DMS114 treated with DMSO at 0.1 percent for 48 hours (cell line): Measurements from ENCODE around the gene PARVB.
A peak's percentile ranks its signal among the peaks of the same experiment; 100 is the strongest.

ENCODE experiments used
- DNase-seq: peaks from one replicate; lab custom pipeline; 2025; ENCODE audit not compliant: unreplicated experiment; lab: John Stamatoyannopoulos, UW

The PARVB gene

DNA sequence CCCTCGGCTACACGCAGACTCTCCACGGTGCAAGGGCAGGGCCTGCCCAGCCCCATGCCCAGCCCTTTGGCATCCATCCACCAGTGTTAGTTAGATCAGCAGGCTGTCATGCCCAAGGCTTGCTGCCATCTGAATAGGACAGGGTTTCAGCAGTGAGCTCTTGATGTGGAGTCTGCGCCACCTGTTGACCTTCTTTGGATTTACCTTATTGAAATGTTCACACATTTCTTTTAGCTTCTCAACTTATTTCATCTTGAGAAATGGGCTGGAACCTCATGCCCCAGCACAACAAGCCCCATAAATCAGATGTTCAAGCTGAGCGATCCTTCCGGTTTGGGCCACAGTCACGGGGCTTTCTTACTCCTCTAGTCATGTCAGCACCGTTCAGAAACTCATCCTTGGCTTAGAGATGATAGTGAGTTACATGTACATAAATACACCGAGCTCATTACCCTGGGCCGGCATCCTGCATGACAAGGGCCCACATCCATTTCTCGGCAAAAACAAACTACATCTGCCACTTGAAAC, 61.7 kb downstream of the PARVB start:
- DNase-seq: peak; percentile 4

- DNase-seq: no peak
These were observed 62.4 kb downstream of the PARVB start for GRCh38 chr22:44086271-44087088.

DNA sequence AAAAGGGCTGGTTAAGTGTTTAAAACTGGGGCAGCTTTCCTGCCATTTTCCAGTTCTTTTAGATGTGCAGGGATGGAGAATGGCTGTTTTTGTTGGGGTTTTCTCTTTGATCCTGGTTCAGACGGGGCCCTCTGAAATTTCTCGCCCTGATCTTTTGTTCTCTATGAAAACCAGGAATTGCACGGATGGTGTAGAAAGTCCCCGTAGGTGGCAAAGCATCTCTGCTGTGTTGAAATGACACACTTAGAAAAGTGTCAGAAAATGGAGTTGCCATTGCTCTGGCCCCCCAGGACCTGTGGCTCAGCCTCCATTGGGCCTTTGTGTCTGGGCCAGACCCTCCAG, 63.0 kb downstream of the PARVB start:
- DNase-seq: no peak

DNA sequence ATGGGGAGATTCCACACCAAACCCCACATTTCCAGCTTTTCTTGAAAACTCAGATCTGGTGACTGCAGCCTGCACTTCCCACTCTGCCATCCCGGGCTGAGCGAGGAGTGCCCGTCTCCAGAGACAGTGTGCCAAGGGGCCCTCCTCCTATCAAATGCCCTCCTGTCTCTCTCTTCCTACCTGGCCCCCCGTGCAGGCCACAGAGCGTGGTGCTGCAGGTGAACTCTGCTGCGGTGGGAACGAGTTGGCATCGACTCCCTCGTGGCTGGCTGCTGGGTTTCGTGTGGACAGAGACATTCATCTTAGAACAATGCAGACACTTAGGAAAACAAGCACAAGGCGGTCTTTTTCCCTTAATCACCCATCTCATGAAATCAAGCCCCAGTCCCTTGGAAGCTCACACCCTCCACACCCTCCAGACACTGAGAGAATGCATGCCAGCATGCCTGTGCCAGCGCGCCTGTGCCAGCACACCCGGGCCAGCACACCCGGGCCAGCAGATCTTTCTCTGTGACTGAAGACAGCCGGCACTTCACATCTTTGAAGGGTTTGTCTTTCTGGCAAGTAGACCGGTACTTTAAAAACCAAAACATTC, 65.0 kb downstream of the PARVB start:
- DNase-seq: no peak

GRCh38 chr22:44089717-44090570, 65.8 kb downstream of the PARVB start:
- DNase-seq: no peak

DNA sequence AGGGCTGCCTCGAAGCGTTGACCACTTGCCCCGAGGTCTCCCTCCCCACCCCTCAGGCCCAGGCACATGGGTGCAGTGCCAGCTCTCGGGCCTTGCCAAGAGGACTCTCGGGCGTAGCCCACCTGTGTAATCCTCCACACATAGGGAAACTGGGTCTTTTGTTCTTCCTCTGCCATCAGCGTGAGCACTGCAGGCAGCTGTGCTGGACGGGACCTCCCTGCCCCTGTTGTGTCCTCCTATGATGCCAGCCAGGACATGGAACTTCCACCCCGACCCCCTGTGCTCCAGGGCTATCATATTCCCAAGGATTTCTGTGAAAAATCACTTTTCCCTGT, 66.4 kb downstream of the PARVB start:
- no peak for DNase-seq

- no peak for DNase-seq
These were observed 67.1 kb downstream of the PARVB start for GRCh38 chr22:44091021-44091721.

- DNase-seq: no peak
These were observed 67.6 kb downstream of the PARVB start for GRCh38 chr22:44091751-44092150.

- DNase-seq: no peak
These were observed 68.6 kb downstream of the PARVB start for GRCh38 chr22:44092636-44093220.

- no peak for DNase-seq
These were observed 69.7 kb downstream of the PARVB start for GRCh38 chr22:44093791-44094190.

DNA sequence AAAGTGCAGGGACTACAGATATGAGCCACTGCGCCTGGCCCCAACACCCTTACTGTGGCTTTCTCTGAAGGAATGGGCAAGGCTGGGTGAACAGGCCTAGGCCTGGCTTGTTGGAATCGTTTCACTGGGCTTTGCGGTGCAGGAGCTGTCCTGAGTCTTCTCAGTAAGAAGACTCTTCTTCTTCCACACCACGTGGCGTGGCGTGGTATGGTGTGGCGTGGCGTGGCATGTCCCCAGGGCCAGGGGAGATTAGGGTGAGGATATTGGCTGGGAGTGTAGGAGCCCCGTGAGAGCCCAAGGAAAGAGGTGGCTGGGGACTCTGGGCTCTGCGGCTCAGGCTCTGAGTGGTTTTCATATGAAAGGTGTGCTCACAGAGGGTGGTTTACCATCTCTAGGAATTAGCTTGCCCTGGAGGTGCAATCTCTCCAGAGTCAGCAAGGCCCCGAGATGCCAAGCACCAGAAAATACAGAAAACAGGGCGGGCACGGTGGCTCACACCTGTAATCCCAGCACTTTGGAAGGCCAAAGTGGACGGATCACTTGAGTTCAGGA, 70.7 kb downstream of the PARVB start:
- DNase-seq: no peak

DNA sequence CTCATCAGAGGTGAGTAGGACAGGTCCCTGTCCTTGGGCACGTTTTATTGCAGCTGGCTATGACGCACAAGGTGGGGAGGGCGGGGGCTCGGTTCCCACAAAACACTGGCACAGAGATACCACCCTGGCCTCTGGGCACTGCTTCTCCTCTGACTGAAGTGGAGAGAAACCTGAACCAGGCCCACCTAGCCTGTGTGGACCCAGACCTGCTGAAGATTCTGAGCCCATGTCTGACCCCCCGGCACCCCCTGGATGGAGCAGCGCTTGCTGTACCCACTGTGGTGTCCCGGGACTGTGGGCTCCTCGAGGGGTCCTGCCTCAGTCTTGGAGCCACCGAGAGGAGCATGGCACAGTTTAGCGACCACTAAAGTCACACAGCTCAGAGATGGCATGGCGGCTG, 72.6 kb downstream of the PARVB start:
- no peak for DNase-seq

DNA sequence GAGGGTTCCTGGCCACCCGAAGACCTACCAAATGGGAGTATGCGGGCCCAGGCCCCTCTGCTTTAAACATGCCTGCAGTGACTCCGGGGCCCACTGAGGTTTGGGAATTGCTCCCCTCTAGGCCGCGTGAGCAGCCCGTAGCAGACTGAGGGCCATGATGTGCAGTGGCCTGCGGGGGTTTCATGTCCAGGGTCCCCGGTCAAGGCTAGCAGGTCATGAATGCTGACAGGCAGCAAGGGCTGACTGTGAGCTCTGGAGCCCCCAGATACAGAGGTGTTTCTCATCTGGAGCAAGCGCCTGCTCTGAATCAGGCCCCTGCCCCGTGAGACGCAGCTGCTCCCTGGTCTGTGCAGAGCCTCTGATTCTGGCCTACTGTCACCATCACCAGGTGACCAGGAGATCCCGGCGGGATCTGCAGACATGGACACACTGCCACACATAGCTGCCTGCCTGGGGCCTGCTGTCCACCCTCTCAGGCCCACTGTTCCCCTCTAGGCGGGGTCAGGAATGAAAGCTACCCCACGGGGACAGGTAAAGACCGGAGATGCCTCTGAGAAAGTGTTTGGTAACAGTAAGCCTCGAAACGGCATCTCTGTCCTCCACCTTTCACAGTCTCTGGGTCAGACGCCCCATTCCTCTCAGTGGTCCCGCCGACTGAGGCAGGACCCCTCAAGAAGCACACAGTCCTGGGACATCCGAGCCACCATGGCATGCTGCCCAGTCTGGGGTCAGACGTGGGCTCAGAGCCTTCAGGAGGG, 73.3 kb downstream of the PARVB start:
- no peak for DNase-seq

GRCh38 chr22:44098021-44098739, 74.1 kb downstream of the PARVB start:
- DNase-seq: no peak

GRCh38 chr22:44098966-44099530, 74.9 kb downstream of the PARVB start:
- DNase-seq: no peak

DNA sequence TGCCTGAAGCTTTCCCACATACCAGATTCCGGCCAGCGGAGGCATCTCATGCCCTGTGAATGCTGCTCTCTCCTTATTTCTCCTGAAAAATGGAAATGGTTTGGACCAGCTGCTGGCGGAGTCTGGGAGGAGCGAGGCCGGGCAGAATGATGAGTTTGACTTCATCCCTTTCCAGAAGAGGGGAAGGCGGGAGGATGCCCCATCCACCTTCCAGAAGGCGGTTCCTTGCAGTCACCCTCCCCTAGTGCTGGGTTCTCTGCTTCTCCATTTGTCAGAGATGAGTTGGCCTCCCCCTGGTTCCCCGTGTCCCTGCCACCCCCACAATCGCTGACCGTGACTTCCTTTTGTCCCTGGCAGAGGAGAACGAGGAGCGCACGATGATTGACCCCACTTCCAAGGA, 75.6 kb downstream of the PARVB start:
- DNase-seq: no peak

DNA sequence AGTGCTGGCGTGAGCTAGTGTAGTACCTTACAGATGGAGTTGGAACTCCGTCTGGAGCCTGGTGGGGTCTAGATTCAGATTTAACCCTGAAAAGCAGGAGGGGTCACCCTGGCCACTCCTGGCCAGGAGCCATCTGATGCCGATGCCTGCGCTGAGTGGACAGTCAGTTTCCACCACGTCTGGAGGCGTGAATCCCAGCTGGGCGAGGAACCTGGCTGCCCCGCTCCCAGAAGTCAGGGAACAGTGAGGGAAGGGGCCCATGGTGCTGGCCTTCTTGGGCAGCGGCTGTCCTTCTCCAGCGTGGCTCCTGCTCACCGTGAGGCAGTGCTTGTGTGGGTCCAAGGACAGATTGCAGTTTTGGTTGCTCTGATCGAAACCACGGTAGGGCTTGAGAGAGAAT, 76.3 kb downstream of the PARVB start:
- DNase-seq: no peak

- no peak for DNase-seq
These were observed 78.0 kb downstream of the PARVB start for GRCh38 chr22:44102121-44102520.

- DNase-seq: no peak
These were observed 78.8 kb downstream of the PARVB start for GRCh38 chr22:44102856-44103255.
